ENCODE measurements around the gene MAPKAPK5. TPM values are rescaled to one million over a fixed set of nuclear protein-coding genes. Genes with fewer than 3 reads are reported as not detected.
"Not testable (repeated sequence)": the region's sequence is repeated elsewhere in the genome, so short reads cannot be mapped to it uniquely, and the experiment has no call there.

MAPKAPK5 gene
- total RNA-seq, 1 donor from 2014 or later = 86.5 TPM

DNA sequence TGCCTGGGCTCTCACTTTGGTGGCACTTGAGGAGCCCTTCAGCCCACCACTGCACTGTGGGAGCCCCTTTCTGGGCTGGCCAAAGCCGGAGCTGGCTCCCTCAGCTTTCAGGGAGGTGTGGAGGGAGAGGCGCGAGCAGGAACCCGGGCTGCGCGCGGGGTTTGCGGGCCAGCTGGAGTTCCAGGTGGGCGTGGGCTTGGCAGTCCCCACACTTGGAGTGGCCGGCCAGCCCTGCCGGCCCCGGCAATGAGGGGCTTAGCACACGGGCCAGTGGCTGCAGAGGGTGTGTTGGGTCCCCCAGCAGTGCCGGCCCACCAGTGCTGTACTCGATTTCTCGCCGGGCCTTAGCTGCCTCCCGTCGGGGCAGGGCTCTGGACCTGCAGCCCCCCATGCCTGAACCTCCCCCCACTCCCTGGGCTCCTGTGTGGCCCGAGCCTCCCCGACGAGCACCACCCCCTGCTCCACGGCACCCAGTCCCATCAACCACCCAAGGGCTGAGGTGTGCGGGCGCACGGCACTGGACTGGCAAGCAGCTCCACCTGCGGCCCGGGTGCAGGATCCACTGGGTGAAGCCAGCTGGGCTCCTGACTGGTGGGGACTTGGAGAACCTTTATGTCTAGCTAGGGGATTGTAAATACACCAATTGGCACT, 6.4 kb upstream of the MAPKAPK5 start:
- H3K27me3 Mint-ChIP-seq (ENCODE audit: insufficient read depth); H3K27ac Mint-ChIP-seq; DNase-seq (ENCODE audit: low spot score); intact Hi-C loops (cut with micrococcal nuclease); H3K9me3 Mint-ChIP-seq; H3K4me3 Mint-ChIP-seq: not testable (repeated sequence)
- Mint-ChIP-seq H3K4me1 (ENCODE audit: low read depth) (peaks cover 22% of the 10 kb centered on the region), H3K36me3 (ENCODE audit: low read depth) (peaks cover 21% of the 10 kb centered on the region)

DNA sequence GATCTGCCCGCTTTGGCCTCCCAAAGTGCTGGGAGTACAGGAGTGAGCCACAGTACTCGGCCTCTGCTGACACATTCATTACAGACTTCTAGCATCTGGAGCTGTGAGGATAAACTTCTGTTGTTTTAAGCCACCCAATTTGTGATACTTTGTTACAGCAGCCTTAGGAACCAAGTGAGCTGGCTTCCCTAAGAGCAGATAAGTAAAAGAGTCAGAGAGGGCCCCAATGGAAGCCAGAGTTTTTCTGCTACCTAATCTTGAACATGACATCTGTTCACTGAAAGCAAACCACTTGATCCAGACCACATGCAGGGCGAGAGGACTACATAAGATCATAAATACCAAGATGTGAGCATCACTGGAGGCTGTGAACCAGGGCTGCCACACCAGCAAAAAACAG, 3.7 kb upstream of the MAPKAPK5 start:
- Mint-ChIP-seq H3K4me3 (no peak overlapping the region), H3K9me3 (no peaks in the 10 kb centered on the region), H3K27ac (no peak overlapping the region), H3K27me3 (ENCODE audit: insufficient read depth) (no peaks in the 10 kb centered on the region), H3K4me1 (ENCODE audit: low read depth) (peaks cover 37% of the 10 kb centered on the region), H3K36me3 (ENCODE audit: low read depth) (peaks cover 30% of the 10 kb centered on the region)
- intact Hi-C loops (cut with micrococcal nuclease) = no loop called here
- DNase-seq (ENCODE audit: low spot score) = no peak

DNA sequence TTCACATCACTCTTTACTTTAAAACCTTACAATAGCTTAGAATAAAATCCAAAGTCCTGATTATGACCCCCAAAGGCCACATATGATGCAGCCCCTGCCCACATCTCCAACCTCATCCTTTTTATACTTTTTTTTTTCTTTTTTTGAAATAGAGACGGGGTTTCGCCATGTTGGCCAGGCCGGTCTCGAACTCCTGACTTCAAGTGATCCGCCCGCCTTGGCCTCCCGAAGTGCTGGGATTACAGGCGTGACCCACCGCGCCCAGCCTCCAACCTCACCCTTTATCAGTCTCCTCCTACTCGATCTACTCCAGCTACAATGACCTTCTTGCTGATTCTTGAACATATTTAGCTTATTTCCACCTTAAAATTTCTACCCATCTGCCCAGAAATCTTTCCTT, 1.2 kb upstream of the MAPKAPK5 start:
- peaks cover 49% of the 10 kb centered on the region for H3K4me1 Mint-ChIP-seq (ENCODE audit: low read depth)
- H3K36me3 Mint-ChIP-seq (ENCODE audit: low read depth) = peaks cover 40% of the 10 kb centered on the region
- no peaks in the 10 kb centered on the region for H3K27me3 Mint-ChIP-seq (ENCODE audit: insufficient read depth)
- peak overlapping the region; percentile 99 for H3K27ac Mint-ChIP-seq
- DNase-seq (ENCODE audit: low spot score) = no peak
- intact Hi-C loops (cut with micrococcal nuclease) = loop anchor here (1.0 to 5.0 kb wide), 4 partner anchors 267 to 1491 kb away; partner anchors contain the start of genes HECTD4, NAA25 and TRAFD1
- peak overlapping the region; percentile 98 for H3K4me3 Mint-ChIP-seq
- no peaks in the 10 kb centered on the region for H3K9me3 Mint-ChIP-seq

DNA sequence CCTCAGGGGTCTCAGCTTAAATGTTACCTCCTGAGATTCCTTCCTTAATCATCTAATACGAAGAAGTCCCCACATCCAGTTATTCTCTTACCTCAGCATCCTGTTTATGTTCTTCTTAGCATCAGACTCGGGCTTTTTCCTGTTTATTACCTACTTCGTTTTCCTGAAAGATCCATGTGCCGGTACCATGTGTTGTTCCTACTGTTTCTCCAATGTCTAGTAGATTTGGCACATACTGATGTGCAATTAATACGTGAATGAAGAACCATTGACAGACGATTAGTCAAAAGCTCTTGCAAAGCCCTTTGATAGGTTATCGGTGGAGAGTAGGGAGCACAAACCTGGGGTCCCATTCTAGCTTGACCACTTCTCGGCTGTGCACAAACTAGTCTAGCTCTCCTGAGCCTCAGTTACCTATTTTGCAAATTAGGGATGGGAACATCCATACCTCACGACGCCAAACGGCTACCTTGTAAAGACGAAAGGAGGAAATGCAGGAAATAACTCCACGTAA, 735 bp upstream of the MAPKAPK5 start:
- Mint-ChIP-seq H3K27me3 (ENCODE audit: insufficient read depth) (no peaks in the 10 kb centered on the region), H3K4me1 (ENCODE audit: low read depth) (peaks cover 49% of the 10 kb centered on the region), H3K36me3 (ENCODE audit: low read depth) (peaks cover 40% of the 10 kb centered on the region), H3K9me3 (no peaks in the 10 kb centered on the region), H3K27ac (peak overlapping the region; percentile 99), H3K4me3 (peak overlapping the region; percentile 98)
- intact Hi-C loops (cut with micrococcal nuclease) = loop anchor here (1.0 to 5.0 kb wide), 4 partner anchors 267 to 1491 kb away; partner anchors contain the start of genes HECTD4, NAA25 and TRAFD1
- DNase-seq (ENCODE audit: low spot score) = no peak

DNA sequence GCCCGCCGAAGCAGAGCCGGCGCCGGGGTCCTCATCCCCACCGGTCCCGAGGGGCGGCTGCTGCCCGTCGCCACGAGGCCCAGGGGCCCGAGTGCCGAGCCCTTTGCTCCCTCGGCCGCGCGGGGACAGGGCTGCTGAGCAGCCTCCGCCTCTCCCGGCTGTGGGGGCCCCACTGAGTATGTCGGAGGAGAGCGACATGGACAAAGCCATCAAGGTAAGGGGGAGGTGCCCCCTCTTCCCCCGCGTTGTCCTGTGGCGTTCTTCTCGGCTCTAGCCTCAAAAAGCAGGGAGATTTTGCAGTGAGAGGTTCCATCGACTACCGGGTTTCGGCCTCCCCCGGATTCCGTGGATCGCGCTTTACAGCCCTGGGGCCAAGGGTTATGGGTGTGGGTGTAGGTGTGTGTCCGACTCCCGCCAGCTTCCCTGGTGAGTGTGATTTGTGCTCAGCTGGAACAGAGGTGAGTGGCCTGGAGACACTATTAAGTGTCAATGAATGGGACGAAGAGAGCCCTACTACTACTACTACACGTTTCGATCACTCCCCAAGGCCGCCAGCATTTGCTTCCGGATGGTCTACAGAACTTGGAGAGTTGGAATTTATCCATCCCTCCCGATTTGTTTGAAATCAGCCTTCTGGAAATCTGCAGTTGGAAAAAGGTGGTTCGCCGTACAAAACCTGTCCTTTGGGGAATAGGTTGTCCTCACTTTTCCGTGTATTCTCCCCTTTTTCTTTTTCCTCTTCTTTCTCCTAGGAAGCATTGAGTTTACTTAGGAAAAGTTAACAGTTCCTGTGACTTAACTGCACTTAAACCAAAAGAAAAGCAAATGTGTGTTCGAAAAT, 748 bp downstream of the MAPKAPK5 start:
- H3K27ac Mint-ChIP-seq = peak overlapping the region; percentile 97
- intact Hi-C loops (cut with micrococcal nuclease) = loop anchor here (1.0 to 5.0 kb wide), 6 partner anchors 150 to 1490 kb away; partner anchors contain the start of genes ACAD10, ATXN2, ERP29 and TMEM116
- H3K9me3 Mint-ChIP-seq = no peaks in the 10 kb centered on the region
- DNase-seq (ENCODE audit: low spot score) = no peak
- H3K36me3 Mint-ChIP-seq (ENCODE audit: low read depth) = peaks cover 43% of the 10 kb centered on the region
- peaks cover 52% of the 10 kb centered on the region for H3K4me1 Mint-ChIP-seq (ENCODE audit: low read depth)
- H3K4me3 Mint-ChIP-seq = peak overlapping the region; percentile 97
- H3K27me3 Mint-ChIP-seq (ENCODE audit: insufficient read depth) = no peaks in the 10 kb centered on the region

DNA sequence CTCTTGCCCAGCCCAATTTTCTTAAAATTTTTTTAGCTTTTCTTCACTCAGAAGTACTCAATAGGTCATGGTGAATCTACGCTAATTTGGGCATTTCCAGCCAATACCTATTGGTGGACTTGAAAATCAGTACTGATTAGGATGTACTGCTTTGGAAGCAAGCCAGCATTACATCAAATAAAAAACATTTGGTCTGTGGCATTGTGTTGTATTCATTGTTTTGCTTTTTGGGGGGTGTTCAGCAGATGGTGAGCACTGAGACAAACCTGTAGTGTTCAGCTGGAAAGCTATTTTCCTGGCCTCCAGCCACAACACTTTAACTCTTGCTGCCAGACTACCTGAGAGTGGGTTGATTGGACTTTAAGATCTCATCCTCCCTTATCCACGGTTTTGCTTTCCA, 4.0 kb downstream of the MAPKAPK5 start:
- Mint-ChIP-seq H3K27me3 (ENCODE audit: insufficient read depth) (no peaks in the 10 kb centered on the region), H3K4me1 (ENCODE audit: low read depth) (peaks cover 36% of the 10 kb centered on the region)

DNA sequence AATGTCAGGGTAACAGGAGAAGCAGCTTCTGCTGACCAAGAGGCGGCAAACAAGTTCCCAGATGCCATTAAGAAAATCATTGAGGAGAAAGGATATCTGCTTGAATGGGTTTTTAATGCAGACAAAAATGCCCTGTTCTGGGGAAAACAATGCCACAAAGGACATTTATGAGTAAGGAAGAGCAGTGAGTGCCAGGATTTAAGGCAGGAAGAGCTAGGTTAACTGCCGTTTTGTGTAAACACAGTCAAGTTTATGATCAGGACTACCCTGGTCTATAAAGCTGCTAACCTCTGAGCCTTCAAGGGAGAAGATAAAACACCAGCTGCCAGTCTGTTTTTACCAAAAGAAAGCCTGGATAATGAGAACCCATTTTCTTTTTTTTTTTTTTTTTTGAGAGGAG, 8.5 kb downstream of the MAPKAPK5 start:
- intact Hi-C loops (cut with micrococcal nuclease) = no loop called here
- Mint-ChIP-seq H3K4me1 (ENCODE audit: low read depth) (peaks cover 14% of the 10 kb centered on the region), H3K36me3 (ENCODE audit: low read depth) (peaks cover 27% of the 10 kb centered on the region), H3K4me3 (no peak overlapping the region), H3K27me3 (ENCODE audit: insufficient read depth) (no peaks in the 10 kb centered on the region), H3K9me3 (peaks cover 4% of the 10 kb centered on the region), H3K27ac (no peak overlapping the region)
- no peak for DNase-seq (ENCODE audit: low spot score)

More for the DNA sequence above, 4.0 kb downstream of the MAPKAPK5 start:
- intact Hi-C loops (cut with micrococcal nuclease) = no loop called here
- peaks cover 4% of the 10 kb centered on the region for H3K9me3 Mint-ChIP-seq
- H3K27ac Mint-ChIP-seq = no peak overlapping the region
- H3K4me3 Mint-ChIP-seq = no peak overlapping the region
- peaks cover 33% of the 10 kb centered on the region for H3K36me3 Mint-ChIP-seq (ENCODE audit: low read depth)
- no peak for DNase-seq (ENCODE audit: low spot score)

DNA sequence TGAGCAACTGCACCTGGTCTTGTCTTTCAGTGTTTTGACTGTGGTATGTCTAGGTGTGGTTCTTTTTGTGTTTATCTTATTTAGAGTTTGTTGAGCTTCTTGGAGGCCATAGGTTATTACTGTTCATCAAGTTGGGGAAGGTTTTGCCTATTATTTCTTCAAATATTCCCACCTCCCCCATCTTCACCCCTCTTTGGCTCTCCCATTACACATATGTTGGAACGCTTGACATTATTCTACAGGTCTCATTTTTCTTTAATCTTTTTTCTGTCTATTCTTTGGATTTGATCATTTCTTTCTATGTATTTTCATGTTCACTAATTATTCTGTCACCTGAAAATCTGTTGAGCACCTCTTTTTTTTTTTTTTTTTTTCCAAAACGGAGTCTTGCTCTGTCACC, 16.2 kb downstream of the MAPKAPK5 start:
- no peak for DNase-seq (ENCODE audit: low spot score)
- no peaks in the 10 kb centered on the region for H3K9me3 Mint-ChIP-seq
- intact Hi-C loops (cut with micrococcal nuclease) = no loop called here
- H3K27ac Mint-ChIP-seq = no peak overlapping the region
- peaks cover 18% of the 10 kb centered on the region for H3K36me3 Mint-ChIP-seq (ENCODE audit: low read depth)
- no peaks in the 10 kb centered on the region for H3K27me3 Mint-ChIP-seq (ENCODE audit: insufficient read depth)
- peaks cover 21% of the 10 kb centered on the region for H3K4me1 Mint-ChIP-seq (ENCODE audit: low read depth)
- H3K4me3 Mint-ChIP-seq = no peak overlapping the region

DNA sequence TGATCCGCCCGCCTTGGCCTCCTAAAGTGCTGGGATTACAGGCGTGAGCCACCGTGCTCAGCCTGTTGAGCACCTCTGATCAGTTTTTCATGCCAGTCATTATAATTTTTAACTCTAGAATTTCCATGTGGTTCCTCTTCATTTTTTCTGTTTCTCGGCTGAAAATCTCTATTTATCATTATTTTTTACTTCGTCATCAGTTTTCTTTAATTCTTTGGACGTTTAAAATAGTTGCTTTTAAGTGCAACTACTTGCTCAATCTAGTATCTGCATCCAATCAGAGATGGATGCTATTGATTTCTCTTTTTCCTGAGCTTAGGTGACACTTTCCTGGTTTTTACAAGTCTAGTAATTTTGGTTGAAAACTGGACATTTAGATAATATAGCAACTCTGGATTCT, 16.8 kb downstream of the MAPKAPK5 start:
- no peak for DNase-seq (ENCODE audit: low spot score)
- Mint-ChIP-seq H3K9me3 (no peaks in the 10 kb centered on the region), H3K36me3 (ENCODE audit: low read depth) (peaks cover 19% of the 10 kb centered on the region), H3K27me3 (ENCODE audit: insufficient read depth) (no peaks in the 10 kb centered on the region), H3K27ac (no peak overlapping the region), H3K4me1 (ENCODE audit: low read depth) (peaks cover 21% of the 10 kb centered on the region), H3K4me3 (no peak overlapping the region)
- intact Hi-C loops (cut with micrococcal nuclease) = no loop called here

DNA sequence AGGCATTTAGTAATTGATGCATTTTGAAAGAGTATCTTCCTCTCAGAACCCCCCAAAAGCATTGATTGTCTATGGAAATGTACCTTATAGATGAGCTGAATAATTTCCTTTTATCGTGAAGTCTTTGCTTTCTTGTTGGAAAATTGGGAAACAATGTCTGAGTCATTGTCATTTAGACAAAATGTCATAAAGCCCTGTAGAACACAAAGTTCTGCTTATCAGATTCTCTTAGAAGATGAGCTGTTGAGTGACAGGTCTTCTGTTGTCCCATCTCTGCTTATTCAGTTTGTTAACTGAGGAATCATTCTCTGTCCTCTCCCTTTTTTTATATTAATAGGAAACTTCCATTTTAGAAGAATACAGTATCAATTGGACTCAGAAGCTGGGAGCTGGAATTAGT, 22.9 kb downstream of the MAPKAPK5 start:
- no peaks in the 10 kb centered on the region for H3K27me3 Mint-ChIP-seq (ENCODE audit: insufficient read depth)
- H3K36me3 Mint-ChIP-seq (ENCODE audit: low read depth) = peaks cover 25% of the 10 kb centered on the region
- no peak overlapping the region for H3K4me3 Mint-ChIP-seq
- no peak overlapping the region for H3K27ac Mint-ChIP-seq
- intact Hi-C loops (cut with micrococcal nuclease) = no loop called here
- H3K9me3 Mint-ChIP-seq = no peaks in the 10 kb centered on the region
- no peak for DNase-seq (ENCODE audit: low spot score)
- no peaks in the 10 kb centered on the region for H3K4me1 Mint-ChIP-seq (ENCODE audit: low read depth)

DNA sequence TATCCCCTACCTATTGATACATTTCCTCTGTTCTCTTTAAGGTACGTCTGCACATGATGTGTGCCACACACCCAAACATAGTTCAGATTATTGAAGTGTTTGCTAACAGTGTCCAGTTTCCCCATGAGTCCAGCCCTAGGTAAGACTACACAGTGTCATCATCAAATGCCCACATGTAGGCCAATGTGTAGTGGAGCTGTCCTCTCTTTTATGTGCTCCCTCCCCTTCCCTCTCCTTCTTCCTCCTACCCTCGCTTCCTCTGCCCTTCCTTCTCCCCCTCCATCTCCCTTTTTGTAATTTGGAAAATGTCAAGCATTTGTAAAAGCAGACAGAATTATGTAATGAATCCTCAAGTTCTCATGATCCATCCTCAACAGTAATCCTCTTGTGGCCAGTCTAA, 25.5 kb downstream of the MAPKAPK5 start:
- H3K4me1 Mint-ChIP-seq (ENCODE audit: low read depth) = no peaks in the 10 kb centered on the region
- no peaks in the 10 kb centered on the region for H3K9me3 Mint-ChIP-seq
- peaks cover 32% of the 10 kb centered on the region for H3K36me3 Mint-ChIP-seq (ENCODE audit: low read depth)
- DNase-seq (ENCODE audit: low spot score) = no peak
- H3K4me3 Mint-ChIP-seq = no peak overlapping the region
- H3K27me3 Mint-ChIP-seq (ENCODE audit: insufficient read depth) = no peaks in the 10 kb centered on the region
- intact Hi-C loops (cut with micrococcal nuclease) = no loop called here
- H3K27ac Mint-ChIP-seq = peak overlapping the region; percentile 20

DNA sequence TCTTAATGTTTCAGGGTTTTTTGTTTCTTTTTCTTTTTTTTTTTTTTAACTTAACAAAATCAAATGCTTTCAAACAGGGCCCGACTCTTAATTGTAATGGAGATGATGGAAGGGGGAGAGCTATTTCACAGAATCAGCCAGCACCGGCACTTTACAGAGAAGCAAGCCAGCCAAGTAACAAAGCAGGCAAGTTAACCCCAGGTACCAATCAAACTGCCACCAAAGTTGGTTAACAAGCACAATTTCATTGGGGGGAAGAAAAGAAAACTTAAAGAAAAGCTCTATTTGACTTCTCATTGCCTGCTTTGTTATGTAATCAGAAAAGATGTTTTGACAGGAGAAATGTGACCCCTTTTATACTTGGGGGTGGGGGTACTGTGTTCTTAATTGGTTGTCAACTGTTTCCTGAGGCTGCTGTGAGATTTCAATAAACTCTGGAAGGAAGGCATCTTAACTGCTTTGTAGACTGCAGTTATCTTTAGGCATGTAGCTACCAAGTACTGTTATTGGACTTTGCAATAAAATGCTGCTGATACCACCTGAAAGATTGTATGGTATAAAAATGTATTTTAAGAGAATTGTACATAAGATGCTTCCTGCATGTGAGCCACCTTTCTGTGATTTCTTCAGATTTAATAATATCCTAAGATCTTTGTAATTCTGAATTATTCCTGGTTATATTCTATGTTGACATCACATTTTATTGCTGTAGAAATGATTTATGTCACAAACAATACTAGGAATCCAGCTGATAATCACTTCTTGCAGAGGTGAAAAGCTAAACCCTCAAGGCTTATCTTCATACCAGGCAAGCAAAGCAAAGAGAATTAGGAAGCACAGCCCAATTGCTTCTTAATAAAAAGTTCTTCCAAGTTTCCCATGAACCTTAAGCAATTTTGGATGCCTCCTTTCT, 26.9 kb downstream of the MAPKAPK5 start:
- Mint-ChIP-seq H3K27ac (no peak overlapping the region), H3K9me3 (no peaks in the 10 kb centered on the region), H3K27me3 (ENCODE audit: insufficient read depth) (no peaks in the 10 kb centered on the region), H3K4me1 (ENCODE audit: low read depth) (no peaks in the 10 kb centered on the region), H3K36me3 (ENCODE audit: low read depth) (peaks cover 36% of the 10 kb centered on the region), H3K4me3 (no peak overlapping the region)
- intact Hi-C loops (cut with micrococcal nuclease) = no loop called here
- no peak for DNase-seq (ENCODE audit: low spot score)
